HG02870 (cell line): ENCODE data around the gene ITGAE.
"Not testable (repeated sequence)": the region's sequence is repeated elsewhere in the genome, so short reads cannot be mapped to it uniquely, and the experiment has no call there.

Source experiments
- ATAC-seq: cut with Tn5 transposase; IDR thresholded peaks from one replicate; pipeline ENCODE4 v1.9.1; 2021; ENCODE audit warnings: mild to moderate bottlenecking, moderate library complexity; ENCODE audit not compliant: unreplicated experiment

The ITGAE gene

GRCh38 chr17:3730881-3731429 is 70.0 kb downstream of the ITGAE start:
- ATAC-seq: no peak

DNA sequence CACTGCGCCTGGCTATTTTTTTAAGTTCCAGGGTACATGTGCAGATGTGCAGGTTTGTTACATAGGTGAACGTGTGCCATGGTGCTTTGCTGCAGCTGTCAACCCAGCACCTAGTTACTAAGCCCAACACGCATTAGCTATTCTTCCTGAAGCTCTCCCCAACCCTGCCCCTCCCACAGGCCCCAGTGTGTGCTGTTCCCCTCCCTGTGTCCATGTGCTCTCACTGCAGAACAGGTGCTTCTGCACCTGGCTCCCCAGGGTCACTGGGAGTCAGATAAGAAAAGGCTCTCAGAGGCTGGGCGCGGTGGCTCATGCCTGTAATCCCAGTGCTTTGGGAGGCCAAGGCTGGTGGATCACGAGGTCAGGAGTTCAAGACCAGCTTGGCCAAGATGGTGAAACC is 71.1 kb downstream of the ITGAE start:
- ATAC-seq: no peak

DNA sequence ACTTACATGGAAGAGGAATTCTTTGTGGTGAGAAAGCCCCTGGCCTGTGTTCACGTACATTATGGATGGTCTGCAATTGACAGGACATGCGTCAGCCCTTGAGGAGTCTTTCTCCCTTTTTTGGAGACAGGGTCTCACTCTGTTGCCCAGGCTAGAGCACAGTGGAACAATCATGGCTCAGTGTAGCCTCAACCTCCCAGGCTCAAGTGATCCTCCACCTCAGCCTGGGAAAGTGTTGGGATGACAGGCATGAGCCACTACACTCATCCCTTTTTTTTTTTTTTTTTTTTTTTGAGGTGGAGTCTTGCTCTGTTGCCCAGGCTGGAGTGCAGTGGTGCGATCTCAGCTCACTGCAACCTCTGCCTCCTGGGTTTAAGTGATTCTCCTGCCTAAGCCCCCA is 72.9 kb downstream of the ITGAE start:
- ATAC-seq: not testable (repeated sequence)

GRCh38 chr17:3727041-3727440 is 73.9 kb downstream of the ITGAE start:
- no peak for ATAC-seq

DNA sequence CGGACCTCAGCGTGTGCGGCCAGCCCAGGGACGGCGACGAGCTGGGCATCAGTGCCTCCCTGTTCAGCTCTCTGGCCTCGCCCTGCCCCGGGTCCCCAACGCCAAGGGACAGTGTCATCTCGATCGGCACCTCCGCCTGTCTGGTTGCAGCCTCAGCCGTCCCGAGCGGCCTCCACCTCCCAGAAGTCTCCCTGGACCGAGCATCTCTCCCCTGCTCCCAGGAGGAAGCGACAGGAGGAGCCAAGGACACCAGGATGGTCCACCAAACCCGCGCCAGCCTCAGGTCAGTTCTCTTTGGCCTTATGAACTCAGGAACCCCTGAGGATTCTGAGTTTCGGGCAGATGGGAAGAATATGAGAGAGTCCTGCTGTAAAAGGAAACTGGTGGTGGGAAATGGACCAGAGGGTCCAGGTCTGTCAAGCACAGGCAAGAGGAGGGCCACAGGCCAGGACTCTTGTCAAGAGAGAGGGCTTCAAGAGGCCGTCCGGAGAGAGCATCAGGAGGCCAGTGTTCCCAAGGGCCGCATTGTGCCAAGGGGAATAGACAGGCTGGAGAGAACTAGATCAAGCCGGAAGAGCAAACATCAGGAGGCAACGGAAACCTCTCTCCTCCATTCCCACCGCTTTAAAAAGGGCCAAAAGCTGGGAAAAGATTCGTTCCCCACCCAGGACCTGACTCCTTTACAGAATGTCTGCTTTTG is 76.5 kb downstream of the ITGAE start:
- no peak for ATAC-seq

DNA sequence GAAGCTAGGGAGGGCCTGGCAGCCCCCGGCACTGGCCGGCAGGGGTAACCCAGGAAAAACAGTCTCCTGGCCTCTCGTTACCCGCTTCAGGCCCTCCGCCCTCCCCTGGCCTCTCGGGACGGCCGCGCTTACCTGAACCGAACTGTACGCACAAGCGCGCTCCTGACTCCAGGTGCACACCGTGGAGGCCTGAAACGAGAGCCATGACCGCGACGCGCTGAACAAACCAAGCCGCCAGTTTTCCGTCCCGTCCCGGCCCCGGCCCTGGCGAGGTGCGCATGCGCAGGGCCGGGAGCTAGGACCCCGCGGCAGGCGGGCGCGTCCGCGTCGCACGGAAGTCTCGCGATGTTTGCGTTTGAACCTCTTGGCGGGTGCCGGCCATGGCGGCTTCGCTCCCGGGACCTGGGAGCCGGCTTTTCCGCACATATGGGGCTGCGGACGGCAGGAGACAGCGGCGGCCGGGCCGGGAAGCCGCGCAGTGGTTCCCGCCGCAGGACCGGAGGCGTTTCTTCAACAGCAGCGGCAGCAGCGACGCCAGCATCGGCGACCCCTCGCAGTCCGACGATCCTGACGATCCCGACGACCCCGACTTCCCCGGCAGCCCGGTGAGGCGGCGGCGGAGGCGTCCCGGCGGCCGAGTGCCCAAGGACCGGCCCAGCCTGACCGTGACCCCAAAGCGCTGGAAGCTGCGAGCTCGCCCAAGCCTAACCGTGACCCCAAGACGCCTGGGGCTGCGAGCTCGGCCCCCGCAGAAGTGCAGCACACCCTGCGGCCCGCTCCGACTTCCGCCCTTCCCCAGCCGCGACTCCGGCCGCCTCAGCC is 77.2 kb downstream of the ITGAE start, which contains the start of gene HASPIN:
HASPIN (plus strand) TSS at position 348 of the 822 bp plus-strand sequence; CDS start at position 381, 33 bp downstream.
- ATAC-seq: peak; percentile 86

DNA sequence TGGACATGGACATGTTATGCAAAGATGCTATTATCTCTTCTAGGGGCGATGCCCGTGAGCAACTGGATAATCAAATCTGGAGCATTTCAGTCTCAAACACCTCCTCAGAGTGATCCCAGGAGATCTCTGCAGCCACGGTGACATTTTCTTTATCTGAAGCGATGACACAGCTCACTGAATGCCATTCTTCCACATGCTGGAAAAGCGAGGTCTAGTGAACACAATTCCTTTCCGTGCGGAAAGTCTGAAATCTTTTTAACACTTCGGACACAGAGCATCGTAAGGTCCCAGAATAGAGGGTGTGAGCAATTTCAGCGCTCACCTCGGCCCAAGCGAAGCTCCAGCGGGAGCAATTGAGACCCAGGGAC is 77.8 kb downstream of the ITGAE start:
- ATAC-seq: no peak

DNA sequence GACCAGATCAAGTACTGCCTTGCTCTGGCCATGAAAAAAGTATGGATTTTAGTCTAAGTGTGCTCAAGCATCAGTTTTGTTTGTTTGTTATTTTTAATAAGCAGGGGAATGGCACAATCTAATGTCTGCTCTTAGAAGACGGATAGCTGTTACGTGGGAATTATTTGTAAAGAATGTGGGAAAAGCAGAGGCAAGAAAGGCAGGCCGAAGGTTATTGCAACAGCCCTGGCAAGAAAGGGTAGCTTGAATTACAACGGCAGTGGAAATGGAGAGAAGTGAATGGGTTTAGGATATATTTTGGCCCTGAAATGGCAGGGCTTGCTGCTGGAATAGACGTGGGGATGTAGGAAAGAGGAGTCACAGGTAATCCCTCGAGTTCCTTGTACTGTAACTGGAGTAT is 78.3 kb downstream of the ITGAE start:
- ATAC-seq: no peak

- ATAC-seq: no peak
Measured at GRCh38 chr17:3719265-3719664, 81.7 kb downstream of the ITGAE start.

GRCh38 chr17:3718201-3718600 is 82.8 kb downstream of the ITGAE start:
- no peak for ATAC-seq

DNA sequence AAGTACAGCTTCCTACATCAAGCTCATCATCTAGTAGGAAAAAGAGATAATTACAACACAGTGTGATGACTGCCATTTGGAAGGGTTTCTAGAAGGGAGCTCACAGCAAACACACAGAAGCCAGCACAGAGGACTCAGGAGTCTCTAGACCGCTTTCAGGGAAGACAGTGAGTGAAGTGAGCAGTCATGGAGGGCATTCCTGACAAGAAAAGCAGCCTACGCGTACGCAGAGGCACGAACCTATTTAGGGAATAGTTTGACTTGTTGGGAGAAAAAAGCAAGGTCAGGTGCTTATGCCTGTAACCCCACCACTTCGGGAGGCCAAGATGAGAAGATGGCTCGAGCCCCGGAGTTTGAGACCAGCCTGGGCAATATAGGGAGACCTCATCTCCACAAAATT is 85.7 kb downstream of the ITGAE start:
- no peak for ATAC-seq

- ATAC-seq: no peak
Measured at GRCh38 chr17:3712811-3713463, 88.1 kb downstream of the ITGAE start.

GRCh38 chr17:3710951-3711383 is 90.0 kb downstream of the ITGAE start:
- ATAC-seq: peak; percentile 86

DNA sequence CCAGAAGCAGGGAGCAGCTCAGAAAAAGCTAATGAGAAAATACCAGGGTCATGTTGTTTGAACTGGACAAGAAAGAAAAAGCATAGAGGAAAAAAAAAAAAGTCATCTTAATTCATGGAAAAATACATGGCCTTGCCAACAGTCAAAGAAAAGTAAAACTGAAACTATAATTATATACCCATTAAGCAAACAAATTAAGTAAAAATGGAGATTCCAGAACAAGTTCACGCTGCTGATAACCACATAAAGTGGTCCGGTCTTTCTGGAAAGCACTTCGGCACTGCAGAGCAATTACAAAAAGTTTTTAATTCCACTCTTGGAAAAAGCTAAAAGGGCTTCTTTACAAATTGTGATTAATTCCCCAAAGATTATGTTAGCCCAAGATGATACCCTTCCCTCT is 92.6 kb downstream of the ITGAE start:
- ATAC-seq: no peak

GRCh38 chr17:3705718-3705984 is 95.3 kb downstream of the ITGAE start:
- not testable (repeated sequence) for ATAC-seq

DNA sequence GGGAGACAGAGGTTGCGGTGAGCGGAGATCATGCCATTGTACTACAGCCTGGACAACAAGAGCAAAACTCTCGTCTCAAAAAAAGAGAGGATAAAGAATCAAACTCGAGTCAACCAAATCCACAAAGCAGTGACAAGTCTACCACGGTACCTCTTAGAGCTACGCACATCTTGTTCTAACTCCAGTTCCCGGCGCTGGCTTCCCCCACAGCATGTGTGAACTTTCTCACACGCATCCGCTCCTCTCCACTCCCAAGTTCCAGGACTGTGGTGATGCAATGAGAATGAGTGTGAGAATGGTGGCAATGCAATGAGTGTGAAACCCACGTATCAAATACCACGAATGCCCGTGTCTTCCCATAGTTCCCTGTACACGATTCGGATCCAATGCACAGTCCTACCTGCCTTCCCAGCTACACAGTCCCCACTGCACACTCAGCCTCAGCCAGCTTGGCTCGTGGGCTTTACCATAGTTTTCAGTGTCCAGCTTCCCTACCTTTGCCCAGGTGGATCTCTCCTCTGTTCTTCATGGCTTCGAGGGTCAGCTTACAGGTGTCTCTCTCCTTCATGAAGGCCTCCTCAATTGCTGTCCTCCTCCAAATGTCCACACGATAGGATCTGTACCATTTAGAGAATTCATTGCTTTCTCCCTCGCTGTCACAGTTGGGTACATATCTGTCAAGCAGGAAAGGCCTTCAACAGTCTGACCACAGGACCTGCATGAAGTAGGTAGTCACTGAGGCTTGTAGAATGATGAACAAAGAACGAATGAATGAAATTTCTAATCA is 95.9 kb downstream of the ITGAE start:
- ATAC-seq: no peak

DNA sequence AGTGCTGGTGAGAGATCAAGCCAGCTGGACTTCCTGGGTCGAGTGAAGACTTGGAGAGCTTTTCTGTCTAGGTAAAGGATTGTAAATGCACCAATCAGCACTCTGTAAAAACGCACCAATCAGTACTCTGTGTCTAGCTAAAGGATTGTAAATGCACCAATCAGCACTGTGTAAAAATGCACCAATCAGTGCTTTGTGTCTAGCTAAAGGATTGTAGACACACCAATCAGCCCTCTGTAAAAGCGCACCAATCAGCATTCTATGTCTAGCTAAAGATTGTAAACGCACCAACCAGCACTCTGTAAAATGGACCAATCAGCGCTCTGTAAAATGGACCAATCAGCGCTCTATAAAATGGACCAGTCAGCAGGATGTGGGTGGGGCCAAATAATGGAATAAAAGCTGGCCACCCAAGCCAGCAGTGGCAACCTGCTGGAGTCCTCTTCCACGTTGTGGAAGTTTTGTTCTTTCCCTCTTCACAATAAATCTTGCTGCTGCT is 98.9 kb downstream of the ITGAE start:
- not testable (repeated sequence) for ATAC-seq

GRCh38 chr17:3699951-3700350 is 101.0 kb downstream of the ITGAE start:
- no peak for ATAC-seq

DNA sequence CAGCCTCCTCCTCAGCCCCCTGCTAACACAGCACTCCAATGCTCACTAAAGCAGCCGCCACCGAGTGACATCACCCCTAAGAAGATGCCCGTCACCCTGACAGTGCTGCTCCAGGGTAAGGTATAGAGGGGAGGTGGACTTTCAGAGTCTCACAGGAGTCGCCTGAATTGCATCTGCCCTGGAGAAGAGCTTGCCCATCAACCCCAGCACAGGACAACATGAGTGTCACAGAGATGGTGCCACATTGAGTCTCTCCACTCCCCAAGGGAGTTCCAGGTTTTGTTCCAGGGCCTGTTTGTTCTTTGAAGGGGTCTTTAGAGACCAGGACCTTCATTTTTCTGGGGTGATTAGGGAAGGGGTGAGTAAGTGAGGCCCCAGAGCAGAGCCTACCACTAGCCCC is 102.8 kb downstream of the ITGAE start:
- no peak for ATAC-seq

DNA sequence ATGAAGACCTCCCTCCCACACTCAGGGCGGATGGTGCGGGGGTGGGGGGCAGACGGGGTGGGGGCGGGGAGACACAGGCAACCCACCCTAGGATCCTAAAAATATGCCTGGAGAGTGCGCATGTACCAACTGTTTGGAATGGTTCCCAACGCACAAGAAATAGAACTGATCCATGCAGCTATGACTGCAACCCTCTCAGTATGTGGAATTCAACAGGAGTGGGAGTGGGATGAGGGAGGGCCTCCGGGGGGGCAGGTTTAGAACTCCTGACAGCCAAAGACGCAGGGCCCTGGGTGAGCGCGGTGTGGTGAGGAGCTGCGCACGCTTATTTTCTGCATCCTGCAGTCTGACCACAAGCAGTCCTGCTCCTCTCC is 103.9 kb downstream of the ITGAE start:
- ATAC-seq: no peak
